ENCODE results near the gene PARP11.

Gene PARP11

GRCh38 chr12:3820122-3820521, 53.1 kb downstream of the PARP11 start:
- no peak for DNase-seq

- DNase-seq = no peak
Measured at GRCh38 chr12:3816266-3816665, 56.9 kb downstream of the PARP11 start.

DNA sequence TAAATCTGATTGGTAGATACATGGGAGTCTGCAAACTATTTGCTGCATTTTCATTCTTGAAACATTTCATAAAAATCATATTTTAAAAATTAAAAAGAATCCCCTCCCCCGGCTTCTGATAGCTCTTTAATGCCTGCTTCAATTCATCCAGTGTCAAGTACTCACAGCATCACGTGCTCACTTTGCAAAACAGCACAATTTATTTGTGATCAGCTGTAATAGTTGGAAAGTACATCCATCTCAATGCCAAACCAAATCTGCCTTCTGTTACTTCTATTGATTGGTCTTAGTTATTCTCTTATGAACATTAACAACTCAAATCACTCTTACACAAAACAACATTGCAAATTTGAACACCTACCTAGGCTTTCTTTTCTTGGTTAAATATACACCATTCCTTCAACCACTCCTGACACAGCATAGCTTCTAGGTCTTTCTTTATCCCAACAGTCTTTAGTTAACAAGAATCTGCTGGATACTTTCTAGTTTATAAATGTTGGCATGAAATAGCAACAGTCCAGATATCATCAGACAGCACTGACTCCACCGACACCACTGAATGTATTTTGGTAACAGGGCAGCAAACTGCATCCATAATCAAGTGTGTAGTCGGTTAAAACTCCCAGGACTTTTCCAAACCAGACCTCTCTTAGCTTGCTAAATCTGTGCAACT, 58.0 kb downstream of the PARP11 start:
- DNase-seq = no peak

- no peak for DNase-seq
Measured at GRCh38 chr12:3810540-3810939, 62.7 kb downstream of the PARP11 start.

- no peak for DNase-seq
Measured at GRCh38 chr12:3810016-3810370, 63.2 kb downstream of the PARP11 start.

DNA sequence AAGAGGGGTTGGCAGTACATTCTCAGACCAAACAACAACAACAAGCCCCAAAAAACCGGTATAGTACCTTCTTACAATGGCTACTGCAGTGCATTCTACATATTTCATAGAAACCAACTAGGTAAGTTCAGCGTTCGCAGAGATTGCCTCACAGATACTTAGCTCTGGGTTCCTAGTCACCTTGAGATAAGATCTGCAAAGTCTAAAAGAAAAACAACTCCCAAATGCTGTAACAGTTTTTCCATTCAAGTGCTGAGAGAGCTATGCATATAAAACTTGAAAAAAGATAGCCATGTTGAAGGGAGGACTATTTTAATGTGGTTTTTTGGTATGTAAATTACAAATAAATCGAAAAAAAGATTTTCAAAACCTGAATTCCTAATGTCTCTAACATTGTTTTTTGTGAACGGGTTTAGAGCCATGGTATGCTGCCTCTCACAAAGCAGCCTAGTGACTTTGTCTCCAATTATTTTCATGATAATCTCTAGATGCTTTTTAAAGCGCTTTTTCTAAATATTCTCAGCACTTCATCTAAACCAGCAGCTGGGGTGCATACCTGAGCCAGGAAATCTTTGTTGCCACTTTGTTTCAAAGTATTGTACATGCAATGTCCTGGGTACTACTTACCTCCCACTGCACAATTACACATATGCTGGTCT, 63.7 kb downstream of the PARP11 start:
- no peak for DNase-seq

GRCh38 chr12:3805077-3805476, 68.1 kb downstream of the PARP11 start:
- DNase-seq = no peak

GRCh38 chr12:3803865-3804472, 69.2 kb downstream of the PARP11 start:
- peak; percentile 14 to 48 for DNase-seq

DNA sequence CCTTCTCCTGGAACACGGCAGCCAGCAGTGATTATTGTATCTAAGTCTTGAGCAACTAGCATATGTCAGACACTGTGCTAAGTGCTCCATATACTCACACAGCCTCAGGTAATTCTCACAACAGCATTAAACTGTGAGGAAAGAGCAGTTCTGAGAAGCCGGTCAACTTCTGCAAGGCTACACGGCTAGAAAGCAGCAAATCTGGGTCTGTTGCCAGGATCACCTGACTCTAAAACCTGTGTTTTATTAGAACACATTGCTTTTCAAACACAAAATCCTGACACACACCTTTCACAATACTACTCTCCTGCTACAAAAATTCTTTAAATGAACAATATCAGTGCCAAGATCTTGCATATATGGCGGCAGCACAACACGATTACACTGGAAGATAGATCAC, 70.5 kb downstream of the PARP11 start:
- DNase-seq = no peak

DNA sequence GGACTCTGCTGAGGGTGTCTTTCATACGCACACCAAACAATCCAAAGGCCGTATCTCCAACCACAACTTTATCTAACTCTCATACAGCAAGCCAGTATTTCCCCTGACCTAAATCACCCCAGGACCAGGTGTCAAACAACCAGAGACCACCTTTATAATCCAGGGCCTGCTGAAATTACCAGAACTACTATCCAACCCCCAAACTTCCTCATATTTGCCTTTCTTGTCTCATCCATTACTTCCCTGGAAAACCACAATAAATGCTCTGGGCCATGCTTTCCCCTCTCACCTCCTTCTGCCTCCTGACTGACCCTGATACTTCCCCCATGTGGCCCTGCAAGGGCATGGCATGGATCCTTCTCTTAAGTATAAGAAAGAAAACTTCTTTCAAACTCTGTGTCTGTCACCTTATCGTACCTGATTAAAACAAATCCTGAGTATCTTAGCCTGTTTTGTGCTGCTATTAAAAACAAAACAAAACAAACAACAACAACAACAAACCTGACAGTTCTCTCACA, 75.6 kb downstream of the PARP11 start:
- no peak for DNase-seq

DNA sequence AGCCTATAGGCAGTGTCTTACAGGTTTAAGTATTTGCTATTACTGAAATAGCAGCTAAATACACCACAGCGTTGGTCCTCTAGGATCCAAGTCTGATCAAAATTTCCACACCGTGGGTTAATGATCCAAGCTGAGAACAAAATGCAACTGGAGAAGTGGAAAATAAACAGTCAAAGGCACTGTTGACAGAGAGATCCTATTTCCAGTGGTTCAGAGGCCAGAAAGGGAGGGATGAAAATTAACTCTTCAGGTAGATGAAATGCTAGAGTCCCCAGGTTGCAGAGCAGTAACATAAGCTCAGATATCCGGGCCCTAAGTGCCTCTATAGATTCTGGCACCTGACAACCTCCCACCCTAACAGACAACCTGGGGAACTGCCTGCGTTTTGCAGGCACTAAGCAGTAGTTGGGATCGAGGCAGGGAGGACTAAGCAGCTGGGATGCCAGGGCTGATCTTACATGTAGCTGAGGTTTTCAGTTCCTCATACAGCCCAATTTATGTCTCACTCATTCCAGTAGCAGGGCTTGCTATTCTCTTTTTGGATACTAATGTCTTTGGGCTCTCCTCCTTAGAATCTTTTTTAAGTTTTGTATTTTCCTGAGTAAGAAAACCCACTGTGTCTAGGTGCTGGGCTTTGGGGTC, 77.6 kb downstream of the PARP11 start:
- no peak for DNase-seq

DNA sequence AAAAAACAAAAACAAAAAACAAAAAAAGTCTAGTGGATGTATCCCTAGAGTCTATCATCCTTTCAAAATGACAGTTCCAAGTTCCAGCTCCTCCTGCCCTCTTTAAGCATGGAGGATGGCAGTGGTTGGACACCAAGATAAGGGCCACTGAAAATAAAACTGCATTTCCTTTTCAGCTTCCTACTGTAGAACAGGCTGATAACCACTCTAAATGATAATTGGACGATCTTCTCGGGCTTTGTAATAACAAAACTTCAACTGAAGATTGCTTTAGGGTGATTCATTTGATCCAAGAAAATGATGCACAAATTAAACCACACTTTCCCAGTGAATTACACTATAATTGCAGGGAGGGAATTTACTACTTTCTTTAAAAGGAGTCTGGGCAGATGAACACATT, 78.1 kb downstream of the PARP11 start:
- no peak for DNase-seq

DNA sequence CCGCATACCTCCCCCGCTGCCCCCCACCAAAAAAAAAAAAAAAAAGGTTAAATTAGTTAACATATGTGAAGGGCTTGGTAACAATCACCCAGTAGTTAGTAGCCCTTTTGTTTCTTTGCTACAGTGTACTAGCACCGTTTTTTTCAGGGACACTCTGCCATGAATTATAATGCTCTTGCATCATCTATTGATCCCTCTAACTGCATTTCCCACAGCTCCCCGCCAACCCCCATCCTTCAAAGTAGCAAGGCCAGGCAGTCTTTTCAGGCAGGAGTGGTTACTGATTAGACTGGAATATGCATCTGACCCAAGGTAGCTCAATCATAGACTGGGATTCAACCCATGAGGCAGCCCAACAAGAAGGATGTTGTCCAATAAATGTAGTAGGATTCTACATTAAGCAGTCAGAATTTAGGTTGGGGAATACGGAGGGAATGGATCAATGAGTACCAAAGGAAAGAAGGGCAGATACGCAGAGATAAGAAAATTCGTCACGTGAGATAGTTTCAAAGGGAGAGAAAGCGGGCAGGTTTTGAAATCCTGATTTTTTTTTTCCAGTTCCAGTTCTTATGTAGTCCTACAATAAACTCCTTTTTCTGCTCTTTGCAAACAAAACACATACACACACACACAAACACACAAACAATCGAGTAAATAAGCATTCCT, 80.4 kb downstream of the PARP11 start:
- DNase-seq = no peak

GRCh38 chr12:3791256-3791874, 81.8 kb downstream of the PARP11 start:
- no peak for DNase-seq

DNA sequence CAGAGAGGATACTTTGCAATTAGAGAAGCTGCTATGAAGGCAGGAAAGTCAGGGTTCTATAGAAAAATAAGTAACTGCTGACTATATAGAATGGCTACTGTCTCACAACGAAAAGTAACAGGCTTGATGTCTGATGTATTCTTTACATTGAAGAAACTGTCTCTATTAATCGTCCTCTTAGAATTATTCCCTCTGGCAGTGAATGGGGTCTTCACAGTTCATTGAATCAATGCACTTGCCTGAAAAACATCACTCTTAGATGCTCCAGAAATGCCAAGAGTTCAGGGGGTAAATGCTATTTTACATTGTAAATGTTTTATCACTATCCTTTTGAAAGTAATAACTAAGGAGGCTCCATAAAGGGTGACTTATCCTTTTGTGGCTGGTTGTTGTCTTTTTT, 82.6 kb downstream of the PARP11 start:
- no peak for DNase-seq

GRCh38 chr12:3789838-3790237, 83.4 kb downstream of the PARP11 start:
- no peak for DNase-seq

GRCh38 chr12:3777206-3777809, 95.9 kb downstream of the PARP11 start:
- peak in 1 of 2 donors; percentile 25 for DNase-seq

- no peak for DNase-seq
Measured at GRCh38 chr12:3775385-3776035, 97.7 kb downstream of the PARP11 start.

- DNase-seq = no peak
Measured at GRCh38 chr12:3772380-3772779, 100.8 kb downstream of the PARP11 start.

GRCh38 chr12:3771853-3772252, 101.3 kb downstream of the PARP11 start:
- no peak for DNase-seq

GRCh38 chr12:3770891-3771290, 102.3 kb downstream of the PARP11 start:
- DNase-seq = no peak

Data from bone marrow (tissue), 2 donors.